SU-DHL-6 (cell line): ENCODE results near the gene BATF.

Source experiments
- H2AFZ ChIP-seq: fragments of 200-600 bp; sonication (generic); 2 replicates; pipeline ENCODE4 v1.6.1; 2014; ENCODE audit warnings: low read depth, mild to moderate bottlenecking, moderate library complexity, mixed read lengths, antibody characterized with exemption, low read length; ENCODE audit not compliant: severe bottlenecking
- H3F3A ChIP-seq: fragments of 200-600 bp; shearing (Covaris generic); 2 replicates; pipeline ENCODE4 v1.6.0; 2016; ENCODE audit warnings: antibody characterized with exemption, mild to moderate bottlenecking; ENCODE audit not compliant: insufficient read depth
- H3K27ac ChIP-seq: fragments of 200-600 bp; sonication (generic); 2 replicates; pipeline ENCODE4 v1.5.1; 2016; ENCODE audit warnings: low read depth, mild to moderate bottlenecking, low read length, moderate library complexity, mixed read lengths
- H3K27me3 ChIP-seq: fragments of 200-600 bp; sonication (generic), shearing (Covaris generic); 2 replicates; pipeline ENCODE4 v1.6.0; 2014; ENCODE audit warnings: mild to moderate bottlenecking, low read length
- H3K36me3 ChIP-seq: fragments of 200-600 bp; sonication (generic); 2 replicates; pipeline ENCODE4 v1.6.1; 2014; ENCODE audit warnings: mild to moderate bottlenecking, low read length, mixed read lengths
- H3K4me2 ChIP-seq: fragments of 300-600, 200-600 bp; shearing (Covaris generic), sonication (generic); 2 replicates; pipeline ENCODE4 v1.6.0; 2014; ENCODE audit warnings: low read length, low read depth, mild to moderate bottlenecking; ENCODE audit not compliant: poor library complexity, severe bottlenecking
- H3K4me3 ChIP-seq: fragments of 200-600 bp; sonication (generic); 2 replicates; pipeline ENCODE4 v1.5.1; 2014; ENCODE audit warnings: antibody characterized with exemption, low read length, mild to moderate bottlenecking, mixed read lengths; ENCODE audit not compliant: insufficient read depth, poor library complexity, severe bottlenecking
- H3K79me2 ChIP-seq: fragments of 200-600 bp; sonication (generic); 2 replicates; pipeline ENCODE4 v1.6.1; 2014; ENCODE audit warnings: mild to moderate bottlenecking, low read length, moderate library complexity; ENCODE audit not compliant: insufficient read depth
- H3K9ac ChIP-seq: fragments of 200-600 bp; sonication (generic); 2 replicates; pipeline ENCODE4 v1.7.0; 2014; ENCODE audit warnings: mild to moderate bottlenecking, low read length
- H3K9me2 ChIP-seq: fragments of 200-600 bp; sonication (generic); replicated peaks from 2 replicates; pipeline ENCODE4 v1.6.1; 2014; ENCODE audit warnings: low read length; ENCODE audit not compliant: insufficient read depth
- H3K9me3 ChIP-seq: fragments of 200-600 bp; sonication (generic); 2 replicates; pipeline ENCODE4 v1.6.1; 2014; ENCODE audit warnings: low read length, mixed read lengths; ENCODE audit not compliant: insufficient read depth
- H4K20me1 ChIP-seq: fragments of 200-600 bp; sonication (generic); 2 replicates; pipeline ENCODE4 v1.6.1; 2014; ENCODE audit warnings: low read depth, mild to moderate bottlenecking, antibody characterized with exemption, low read length, moderate library complexity, mixed read lengths
- EZH2phosphoT487 ChIP-seq: fragments of 200-600 bp; sonication (generic), shearing (Covaris generic); conservative IDR thresholded peaks from 2 replicates; pipeline ENCODE4 v1.6.1; 2018; ENCODE audit warnings: mild to moderate bottlenecking, antibody characterized with exemption, low read length, moderate library complexity, mixed read lengths
- TF ChIP-seq, protein P1 (sequence below): fragments of 200-600 bp; sonication (generic); IDR thresholded peaks from one replicate; pipeline ENCODE4 v1.5.1; 2017; ENCODE audit warnings: antibody characterized with exemption, mild to moderate bottlenecking, low read length, moderate library complexity; ENCODE audit not compliant: insufficient read depth, poor library complexity, severe bottlenecking

Gene BATF

DNA sequence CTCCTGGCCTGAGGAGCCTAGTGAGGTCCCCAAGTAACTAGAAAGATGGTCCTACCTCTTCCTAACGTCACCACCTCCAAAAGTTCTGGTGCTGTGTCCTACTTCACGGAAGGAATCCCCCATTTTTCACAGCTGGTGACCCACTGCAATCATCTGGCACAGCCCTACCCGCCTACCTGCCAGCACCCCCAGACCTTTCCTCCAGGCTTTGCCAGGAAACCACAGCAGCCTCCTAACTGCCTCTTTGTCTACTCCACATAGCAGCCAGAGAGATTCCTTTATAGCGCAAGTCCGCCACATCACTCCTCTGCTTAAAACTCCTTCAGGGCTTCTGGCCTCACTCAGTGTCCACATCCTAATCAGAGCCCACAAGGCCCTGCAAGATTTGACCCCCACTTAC lies 42.8 kb downstream of the BATF start:
- Histone ChIP-seq H3K79me2 (no peaks in the 10 kb centered on the region), H3K9me2 (no peaks in the 10 kb centered on the region), H4K20me1 (no peaks in the 10 kb centered on the region), H3K27me3 (no peaks in the 10 kb centered on the region), H3F3A (no peaks in the 10 kb centered on the region), H3K27ac (no peak overlapping the region), H2AFZ (no peak overlapping the region), H3K4me3 (no peak overlapping the region), H3K36me3 (no peaks in the 10 kb centered on the region), H3K9ac (no peak overlapping the region), H3K4me2 (no peak overlapping the region), H3K9me3 (no peaks in the 10 kb centered on the region)
- TF ChIP-seq, protein P1, sequence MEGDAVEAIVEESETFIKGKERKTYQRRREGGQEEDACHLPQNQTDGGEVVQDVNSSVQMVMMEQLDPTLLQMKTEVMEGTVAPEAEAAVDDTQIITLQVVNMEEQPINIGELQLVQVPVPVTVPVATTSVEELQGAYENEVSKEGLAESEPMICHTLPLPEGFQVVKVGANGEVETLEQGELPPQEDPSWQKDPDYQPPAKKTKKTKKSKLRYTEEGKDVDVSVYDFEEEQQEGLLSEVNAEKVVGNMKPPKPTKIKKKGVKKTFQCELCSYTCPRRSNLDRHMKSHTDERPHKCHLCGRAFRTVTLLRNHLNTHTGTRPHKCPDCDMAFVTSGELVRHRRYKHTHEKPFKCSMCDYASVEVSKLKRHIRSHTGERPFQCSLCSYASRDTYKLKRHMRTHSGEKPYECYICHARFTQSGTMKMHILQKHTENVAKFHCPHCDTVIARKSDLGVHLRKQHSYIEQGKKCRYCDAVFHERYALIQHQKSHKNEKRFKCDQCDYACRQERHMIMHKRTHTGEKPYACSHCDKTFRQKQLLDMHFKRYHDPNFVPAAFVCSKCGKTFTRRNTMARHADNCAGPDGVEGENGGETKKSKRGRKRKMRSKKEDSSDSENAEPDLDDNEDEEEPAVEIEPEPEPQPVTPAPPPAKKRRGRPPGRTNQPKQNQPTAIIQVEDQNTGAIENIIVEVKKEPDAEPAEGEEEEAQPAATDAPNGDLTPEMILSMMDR: no peak
- no peak for TF ChIP-seq EZH2phosphoT487

DNA sequence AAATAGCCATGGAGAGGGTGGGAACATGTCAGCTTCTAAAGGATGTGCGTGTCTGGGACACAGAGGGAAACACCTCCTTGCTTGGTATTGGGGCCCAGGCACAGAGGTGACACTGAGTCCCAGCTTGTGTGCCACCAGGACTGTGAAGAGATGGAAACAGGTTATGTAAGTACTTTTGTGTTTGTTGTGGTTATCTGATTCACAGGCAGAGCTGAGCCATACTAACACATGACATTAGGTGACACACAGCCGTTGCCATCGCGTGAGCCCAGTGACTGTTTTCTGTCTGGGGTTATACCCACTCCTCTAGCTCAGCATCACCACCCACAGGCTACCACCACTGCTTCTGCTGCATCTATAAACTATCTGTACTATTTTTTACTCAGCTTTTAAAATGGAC lies 44.1 kb downstream of the BATF start:
- H3K9ac ChIP-seq: no peak overlapping the region
- no peaks in the 10 kb centered on the region for H4K20me1 ChIP-seq
- no peaks in the 10 kb centered on the region for H3K9me3 ChIP-seq
- no peak overlapping the region for H3K27ac ChIP-seq
- no peaks in the 10 kb centered on the region for H3K36me3 ChIP-seq
- no peaks in the 10 kb centered on the region for H3K79me2 ChIP-seq
- H2AFZ ChIP-seq: no peak overlapping the region
- no peaks in the 10 kb centered on the region for H3K9me2 ChIP-seq
- no peaks in the 10 kb centered on the region for H3K27me3 ChIP-seq
- no peak overlapping the region for H3K4me3 ChIP-seq
- H3K4me2 ChIP-seq: no peak overlapping the region
- TF ChIP-seq, protein P1: no peak
- no peak for TF ChIP-seq EZH2phosphoT487
- no peaks in the 10 kb centered on the region for H3F3A ChIP-seq

DNA sequence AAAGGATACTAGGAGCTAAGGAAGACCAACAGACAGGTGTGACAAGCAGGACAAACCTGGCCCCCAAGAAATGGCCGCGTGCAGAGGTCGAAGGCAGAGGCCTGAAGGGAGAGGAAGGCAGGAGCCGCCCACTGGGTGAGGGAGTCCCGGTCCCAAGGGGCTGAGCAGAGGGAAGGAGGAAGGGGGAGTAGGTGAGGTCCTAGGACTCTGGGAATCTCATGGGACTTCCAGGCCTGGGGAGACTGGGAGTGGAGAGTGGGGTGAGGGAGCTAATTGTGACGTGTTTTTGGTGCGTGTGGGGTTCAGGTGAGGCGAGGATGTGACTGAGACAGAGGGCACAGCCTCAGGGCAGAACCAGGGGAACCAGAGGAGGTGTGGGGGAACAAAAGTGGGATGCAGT lies 44.5 kb downstream of the BATF start:
- no peak for TF ChIP-seq EZH2phosphoT487
- TF ChIP-seq, protein P1: no peak
- Histone ChIP-seq H3K9me3 (no peaks in the 10 kb centered on the region), H3K9me2 (no peaks in the 10 kb centered on the region), H4K20me1 (no peaks in the 10 kb centered on the region), H3K27me3 (no peaks in the 10 kb centered on the region), H3K27ac (no peak overlapping the region), H3F3A (no peaks in the 10 kb centered on the region), H3K4me2 (no peak overlapping the region), H3K79me2 (no peaks in the 10 kb centered on the region), H3K36me3 (no peaks in the 10 kb centered on the region), H2AFZ (no peak overlapping the region), H3K4me3 (no peak overlapping the region), H3K9ac (no peak overlapping the region)

DNA sequence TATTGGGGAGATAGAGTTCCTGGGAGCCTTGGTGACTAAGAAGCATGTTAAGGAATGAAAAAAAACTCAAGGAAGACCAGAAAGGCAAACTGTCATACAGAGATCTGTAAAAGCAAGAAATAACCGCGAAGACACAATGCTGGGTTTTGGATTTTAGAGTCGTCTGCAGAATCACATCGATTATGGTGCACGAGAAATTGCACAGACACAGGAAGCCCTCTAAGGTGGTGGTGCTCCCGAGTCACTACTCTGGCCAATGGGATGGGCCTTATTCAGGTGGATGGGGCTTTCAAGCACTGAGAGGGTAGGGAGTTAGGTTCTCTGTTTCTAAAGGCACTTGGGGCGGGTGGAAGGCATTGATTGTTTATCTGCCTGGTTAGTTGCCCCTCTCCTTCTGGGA lies 45.9 kb downstream of the BATF start:
- H3K9me2 ChIP-seq: no peaks in the 10 kb centered on the region
- no peaks in the 10 kb centered on the region for H4K20me1 ChIP-seq
- H3K9ac ChIP-seq: no peak overlapping the region
- no peaks in the 10 kb centered on the region for H3K27me3 ChIP-seq
- H3F3A ChIP-seq: no peaks in the 10 kb centered on the region
- no peak overlapping the region for H2AFZ ChIP-seq
- H3K79me2 ChIP-seq: no peaks in the 10 kb centered on the region
- H3K9me3 ChIP-seq: no peaks in the 10 kb centered on the region
- H3K36me3 ChIP-seq: no peaks in the 10 kb centered on the region
- no peak overlapping the region for H3K27ac ChIP-seq
- H3K4me3 ChIP-seq: no peak overlapping the region
- H3K4me2 ChIP-seq: no peak overlapping the region
- no peak for TF ChIP-seq EZH2phosphoT487
- TF ChIP-seq, protein P1: no peak
